Right lobe of liver (tissue), 6 donors: ENCODE results near the gene METRNL. TPM values are rescaled to one million over a fixed set of nuclear protein-coding genes. Genes with fewer than 3 reads are reported as not detected.

Experiments used
- ATAC-seq, 4 donors: fragments of 200-7000 bp; cut with Tn5 transposase; one replicate each; pipeline ENCODE4 v1.9.1; 2020; ENCODE audit warnings: mild to moderate bottlenecking in 4 of 4, moderate library complexity in 4 of 4
- DNase-seq, 3 donors: peaks; one replicate each; pipeline ENCODE4 v3.0.0-alpha.2; 2020
- H3K27ac ChIP-seq, 3 donors: fragments of 200-600 bp; one replicate each; pipeline ENCODE4 v1.8.0; 2022
- H3K27me3 ChIP-seq, 2 donors: fragments of 200-600 bp; one replicate each; pipeline ENCODE4 v1.8.0; 2022
- H3K36me3 ChIP-seq, 4 donors: fragments of 200-600 bp; sonication (generic) in 1 of 4; one replicate each; pipeline versions ENCODE4 v1.5.1 to v1.8.0; 2017 to 2022; ENCODE audit warnings: control low read depth in 1 of 4
- H3K4me1 ChIP-seq, 4 donors: fragments of 200-600 bp; sonication (generic) in 1 of 4; one replicate each; pipeline versions ENCODE4 v1.5.1 to v1.8.0; 2017 to 2022; ENCODE audit warnings: control low read depth in 1 of 4
- H3K4me3 ChIP-seq, 3 donors: fragments of 200-600 bp; one replicate each; pipeline ENCODE4 v1.8.0; 2022
- H3K9me3 ChIP-seq, 4 donors: fragments of 200-600 bp; sonication (generic) in 1 of 4; one replicate each; pipeline versions ENCODE4 v1.5.1 to v1.8.0; 2017 to 2022; ENCODE audit warnings: control low read depth in 1 of 4
- CTCF ChIP-seq, 4 donors: fragments of 200-600 bp in 3 of 4; fragments of 450-650 bp in 1 of 4; IDR thresholded peaks; one replicate each; pipeline versions ENCODE4 v1.5.1 to v1.8.0; 2016 to 2022; ENCODE audit warnings: antibody characterized with exemption in 4 of 4, mild to moderate bottlenecking in 2 of 4
- POLR2A ChIP-seq: fragments of 450-650 bp; IDR thresholded peaks from one replicate; pipeline ENCODE4 v1.6.1; 2017; ENCODE audit warnings: antibody characterized with exemption, mild to moderate bottlenecking
- WGBS: methylation state at CpG from one replicate; pipeline ENCODE4 v1.1.6; 2018; ENCODE audit warnings: low coverage, low lambda C conversion rate; ENCODE audit not compliant: insufficient coverage; ENCODE audit errors: missing lambda C conversion rate; 5-methylcytosine and 5-hydroxymethylcytosine counted together
- intact Hi-C, 2 donors: fragments of 100-400 bp; cut with DNase I; formaldehyde crosslinking; loops; one replicate each; pipeline versions ENCODE4 v1.11.2 to v1.14.1; 2022
- total RNA-seq, 6 experiments: library from RNA; depleted of rRNA in 2 of 6; stranded (reverse); fragments of >200 nt in 2 of 6; fragmentation: NEBNext Ultra II Directional in 3 of 6; extraction: Animal tissue kit (Norgen Biotek cat#: 25700) in 3 of 6; gene quantifications; one replicate each; pipeline versions ENCODE4 v1.1.0 to v1.2.4, GENCODE V29; 2016 to 2023
- donor health status: DM: no; HTN: yes; CAD: no.
- donor health status: DM: no; HTN: no; CAD: no.
- donor health status: DM: no; HTN: no; CAD: no.
- donor health status: DM: no; HTN: yes; CAD: no.
- donor health status: DM: no; HTN: yes; CAD: no.

Gene METRNL
- total RNA-seq, 6 experiments from 2014 or later, result 2.3 to 18.6 (median 5.9) TPM

- DNase-seq (no peak), ATAC-seq (no peak)
- intact Hi-C loops, result no loop called here
- TF ChIP-seq POLR2A (no peak), CTCF (IDR thresholded peaks at IDR 0.05) (no peak)
- Histone ChIP-seq H3K4me1 (no peaks in the 10 kb centered on the region), H3K36me3 (no peaks in the 10 kb centered on the region), H3K27me3 (no peaks in the 10 kb centered on the region), H3K27ac (peak overlapping the region in 1 of 3 donors; percentile 81), H3K4me3 (no peak overlapping the region), H3K9me3 (no peaks in the 10 kb centered on the region)
- 74% methylated on average over 18 of the region's 35 CpGs for WGBS
Measured at GRCh38 chr17:83111516-83112282, 32.3 kb downstream of the METRNL start.

- no peaks in the 10 kb centered on the region for H3K9me3 ChIP-seq
- H3K4me3 ChIP-seq, result no peak overlapping the region
- no peaks in the 10 kb centered on the region for H3K27me3 ChIP-seq
- no peak for TF ChIP-seq POLR2A
- TF ChIP-seq CTCF (IDR thresholded peaks at IDR 0.05), result no peak
- ATAC-seq (no peak), DNase-seq (no peak)
- H3K4me1 ChIP-seq, result no peaks in the 10 kb centered on the region
- no peak overlapping the region for H3K27ac ChIP-seq
- no peaks in the 10 kb centered on the region for H3K36me3 ChIP-seq
- WGBS, result no CpG with 5 or more reads among the region's 11 CpGs
- intact Hi-C loops, result no loop called here
Measured at GRCh38 chr17:83113381-83113780, 34.0 kb downstream of the METRNL start.

GRCh38 chr17:83113792-83114191 lies 34.4 kb downstream of the METRNL start:
- intact Hi-C loops, result no loop called here
- no peaks in the 10 kb centered on the region for H3K9me3 ChIP-seq
- no peaks in the 10 kb centered on the region for H3K4me1 ChIP-seq
- ATAC-seq (no peak), DNase-seq (no peak)
- no peaks in the 10 kb centered on the region for H3K27me3 ChIP-seq
- H3K4me3 ChIP-seq, result no peak overlapping the region
- no peak overlapping the region for H3K27ac ChIP-seq
- whole genome bisulfite sequencing, result 92% methylated on average over 9 of the region's 22 CpGs
- H3K36me3 ChIP-seq, result no peaks in the 10 kb centered on the region
- TF ChIP-seq CTCF (IDR thresholded peaks at IDR 0.05), result no peak
- no peak for TF ChIP-seq POLR2A

DNA sequence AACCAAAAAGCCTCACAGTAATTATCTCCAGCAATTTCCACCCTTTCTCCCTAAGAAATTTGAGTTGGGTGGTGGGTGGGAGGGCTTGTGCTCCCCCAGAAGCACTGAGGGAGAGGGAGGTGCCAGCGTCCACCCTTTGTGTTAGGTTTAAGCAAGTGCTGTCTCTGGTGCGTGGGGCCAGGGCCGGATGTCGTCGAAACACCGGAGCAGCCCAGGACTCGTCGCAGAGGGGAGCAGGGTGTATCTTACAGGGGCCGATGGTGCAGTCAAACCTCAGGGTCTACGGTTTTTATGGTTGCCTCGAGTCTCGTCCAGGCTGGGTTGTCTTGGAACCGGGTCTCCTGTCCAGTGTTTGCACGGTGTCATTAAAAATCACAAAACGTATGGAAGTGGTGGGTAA lies 35.3 kb downstream of the METRNL start:
- no peak for TF ChIP-seq CTCF (IDR thresholded peaks at IDR 0.05)
- no peak for TF ChIP-seq POLR2A
- H3K9me3 ChIP-seq, result no peaks in the 10 kb centered on the region
- 53% methylated on average over 5 of the region's 15 CpGs for WGBS
- ATAC-seq (no peak), DNase-seq (no peak)
- H3K27ac ChIP-seq, result no peak overlapping the region
- no peaks in the 10 kb centered on the region for H3K36me3 ChIP-seq
- H3K27me3 ChIP-seq, result no peaks in the 10 kb centered on the region
- H3K4me3 ChIP-seq, result no peak overlapping the region
- no peaks in the 10 kb centered on the region for H3K4me1 ChIP-seq
- intact Hi-C loops, result no loop called here
